Caki2 (cell line): ENCODE measurements around the gene PLP2. TPM values are rescaled to one million over a fixed set of nuclear protein-coding genes. Genes with fewer than 3 reads are reported as not detected.
"Not testable (repeated sequence)": the region's sequence is repeated elsewhere in the genome, so short reads cannot be mapped to it uniquely, and the experiment has no call there.

Source experiments
- DNase-seq: peaks from one replicate; pipeline ENCODE4 v3.0.0-alpha.2; 2015; ENCODE audit warnings: low read depth
- in situ Hi-C: cut with HindIII; loops from 2 replicates; pipeline ENCODE4 v1.10.0; 2016; ENCODE audit warnings: low sequenced_read_pairs, low pct_unique_long_range_greater_than_20kb, mixed read lengths
- total RNA-seq: library from RNA; depleted of rRNA; stranded (reverse); fragments of >200 nt; shearing (Covaris generic); gene quantifications from 2 replicates; pipeline ENCODE4 v1.2.3, GENCODE V29; 2014; ENCODE audit warnings: low replicate concordance

PLP2 gene
- total RNA-seq, 1 experiment from 2014 or later, result 86.3 TPM

DNA sequence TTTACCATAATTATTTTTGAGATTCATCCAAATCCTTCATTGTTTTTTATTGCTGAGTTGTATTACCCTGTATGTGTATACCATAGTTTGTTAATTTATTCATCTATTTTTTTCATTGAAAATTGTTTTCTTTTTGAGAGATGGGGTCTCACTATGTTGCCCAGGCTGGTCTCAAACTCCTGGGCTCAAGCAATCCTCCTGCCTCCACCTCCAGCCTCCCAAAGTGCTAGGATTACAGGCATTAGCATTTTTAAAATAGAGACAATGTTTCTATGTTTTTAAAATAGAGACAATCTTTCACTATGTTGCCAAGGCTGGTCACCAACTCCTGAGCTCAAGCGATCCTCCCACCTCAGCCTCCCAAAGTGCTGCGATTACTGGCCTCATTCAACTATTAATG is 10.8 kb upstream of the PLP2 start:
- no peak for DNase-seq
- in situ Hi-C loops, result no loop called here

DNA sequence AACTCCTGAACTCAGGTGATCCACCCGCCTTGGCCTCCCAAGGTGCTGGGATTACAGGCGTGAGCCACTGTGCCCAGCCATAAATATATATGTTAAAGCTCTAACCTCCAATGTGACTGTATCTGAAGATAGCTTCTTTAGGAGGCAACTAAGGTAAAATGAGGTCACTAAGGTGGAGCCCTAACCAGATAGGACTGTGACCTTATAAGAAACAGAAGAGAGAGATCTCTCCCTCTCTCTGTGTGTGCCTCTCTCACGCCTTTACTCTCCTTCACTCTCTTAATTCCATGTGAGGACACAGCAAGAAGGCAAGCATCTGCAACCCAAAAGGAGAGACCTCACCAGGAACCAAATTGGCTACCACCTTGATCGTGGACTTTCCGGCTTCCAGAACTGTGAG is 10.1 kb upstream of the PLP2 start:
- in situ Hi-C loops, result no loop called here
- DNase-seq, result no peak

DNA sequence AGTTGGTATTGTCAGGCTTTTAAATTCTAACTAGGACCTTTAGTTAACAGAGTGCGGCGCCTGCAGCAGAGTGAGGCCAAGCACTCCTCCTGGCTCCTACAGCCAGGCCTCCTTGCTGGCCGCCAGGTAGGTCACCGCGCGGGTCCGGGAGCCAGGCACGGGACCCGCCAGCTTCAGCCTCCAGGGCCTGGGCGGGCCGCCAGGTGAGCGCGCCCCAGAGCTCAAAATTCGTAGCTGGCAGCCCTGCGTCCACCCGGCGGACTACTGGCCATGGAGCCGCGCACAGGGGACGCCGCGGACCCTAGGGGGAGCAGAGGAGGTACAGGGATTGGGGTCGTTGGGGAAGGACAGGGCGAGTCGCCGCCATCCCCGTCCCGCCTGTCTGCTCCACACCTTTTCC is 9.1 kb upstream of the PLP2 start, which contains the start of gene MAGIX:
Gene MAGIX (plus strand): TSS at position 139 of the 400 bp plus-strand sequence. CDS start 132 bp downstream, at position 271.
- no peak for DNase-seq
- in situ Hi-C loops, result no loop called here

DNA sequence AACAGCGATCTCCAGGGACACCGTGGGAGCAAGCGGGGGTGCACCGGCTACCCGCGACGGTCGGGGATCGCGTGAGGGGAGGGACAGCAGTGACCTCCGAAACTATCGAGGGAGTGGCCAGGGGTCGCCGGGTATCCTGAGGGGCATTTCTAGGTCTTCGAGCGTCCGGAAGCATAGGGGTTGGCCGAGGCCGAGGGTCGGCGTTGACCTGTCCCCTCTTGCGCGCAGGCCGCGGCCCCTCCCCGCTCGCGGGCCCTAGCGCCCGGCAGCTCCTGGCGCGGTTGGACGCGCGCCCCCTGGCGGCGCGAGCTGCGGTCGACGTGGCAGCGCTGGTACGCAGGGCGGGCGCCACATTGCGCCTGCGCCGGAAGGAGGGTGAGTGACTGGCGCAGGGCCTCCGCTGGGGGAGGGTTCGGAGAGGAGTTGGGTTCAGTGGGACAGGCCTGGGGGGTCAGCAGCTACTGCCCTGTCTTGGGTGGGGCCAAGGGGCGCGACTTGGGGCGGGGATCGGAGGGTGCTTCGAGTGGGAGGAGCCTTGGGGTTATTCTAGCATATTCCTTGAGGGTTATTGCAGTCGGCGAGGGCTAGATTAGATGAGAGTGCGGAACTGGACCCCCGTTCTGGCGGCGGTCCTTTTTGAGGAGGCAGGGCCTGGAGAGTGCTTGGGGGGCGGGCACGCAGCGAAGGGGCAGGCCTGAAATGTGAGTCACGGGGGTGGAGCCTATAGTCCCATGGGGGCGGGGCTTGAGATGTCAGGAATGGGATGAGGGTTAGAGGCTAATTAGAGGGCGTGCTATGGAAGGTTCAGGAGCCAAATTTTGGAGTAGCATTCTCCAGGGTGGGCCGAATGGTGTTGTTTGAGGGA is 7.9 kb upstream of the PLP2 start:
- peak; percentile 87 for DNase-seq
- in situ Hi-C loops, result no loop called here

DNA sequence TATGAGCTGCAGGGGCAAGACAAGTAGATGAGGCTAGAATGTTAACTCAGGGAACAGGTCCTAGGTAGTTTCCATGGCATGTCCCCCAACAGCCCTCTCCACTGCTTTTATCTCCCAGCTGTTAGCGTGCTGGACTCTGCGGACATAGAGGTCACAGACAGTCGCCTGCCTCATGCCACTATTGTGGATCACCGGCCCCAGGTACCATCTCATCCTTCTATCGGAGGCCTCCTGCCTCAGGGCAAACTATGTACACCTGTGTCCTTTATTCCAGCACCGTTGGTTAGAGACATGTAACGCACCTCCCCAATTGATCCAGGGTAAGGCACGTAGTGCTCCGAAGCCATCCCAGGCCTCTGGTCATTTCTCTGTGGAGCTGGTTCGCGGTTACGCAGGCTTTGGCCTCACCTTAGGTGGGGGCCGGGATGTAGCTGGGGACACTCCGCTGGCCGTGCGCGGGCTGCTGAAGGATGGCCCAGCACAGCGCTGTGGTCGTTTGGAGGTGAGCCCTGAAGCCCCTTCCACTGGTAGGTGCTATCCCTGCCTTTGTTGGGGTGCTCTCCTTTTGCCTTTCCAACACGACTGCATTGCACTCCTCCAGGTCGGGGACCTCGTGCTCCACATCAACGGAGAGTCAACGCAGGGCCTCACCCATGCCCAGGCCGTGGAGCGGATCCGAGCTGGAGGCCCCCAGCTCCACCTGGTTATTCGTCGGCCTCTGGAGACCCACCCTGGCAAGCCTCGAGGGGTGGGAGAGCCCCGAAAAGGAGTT is 6.9 kb upstream of the PLP2 start:
- no peak for DNase-seq
- in situ Hi-C loops, result no loop called here

DNA sequence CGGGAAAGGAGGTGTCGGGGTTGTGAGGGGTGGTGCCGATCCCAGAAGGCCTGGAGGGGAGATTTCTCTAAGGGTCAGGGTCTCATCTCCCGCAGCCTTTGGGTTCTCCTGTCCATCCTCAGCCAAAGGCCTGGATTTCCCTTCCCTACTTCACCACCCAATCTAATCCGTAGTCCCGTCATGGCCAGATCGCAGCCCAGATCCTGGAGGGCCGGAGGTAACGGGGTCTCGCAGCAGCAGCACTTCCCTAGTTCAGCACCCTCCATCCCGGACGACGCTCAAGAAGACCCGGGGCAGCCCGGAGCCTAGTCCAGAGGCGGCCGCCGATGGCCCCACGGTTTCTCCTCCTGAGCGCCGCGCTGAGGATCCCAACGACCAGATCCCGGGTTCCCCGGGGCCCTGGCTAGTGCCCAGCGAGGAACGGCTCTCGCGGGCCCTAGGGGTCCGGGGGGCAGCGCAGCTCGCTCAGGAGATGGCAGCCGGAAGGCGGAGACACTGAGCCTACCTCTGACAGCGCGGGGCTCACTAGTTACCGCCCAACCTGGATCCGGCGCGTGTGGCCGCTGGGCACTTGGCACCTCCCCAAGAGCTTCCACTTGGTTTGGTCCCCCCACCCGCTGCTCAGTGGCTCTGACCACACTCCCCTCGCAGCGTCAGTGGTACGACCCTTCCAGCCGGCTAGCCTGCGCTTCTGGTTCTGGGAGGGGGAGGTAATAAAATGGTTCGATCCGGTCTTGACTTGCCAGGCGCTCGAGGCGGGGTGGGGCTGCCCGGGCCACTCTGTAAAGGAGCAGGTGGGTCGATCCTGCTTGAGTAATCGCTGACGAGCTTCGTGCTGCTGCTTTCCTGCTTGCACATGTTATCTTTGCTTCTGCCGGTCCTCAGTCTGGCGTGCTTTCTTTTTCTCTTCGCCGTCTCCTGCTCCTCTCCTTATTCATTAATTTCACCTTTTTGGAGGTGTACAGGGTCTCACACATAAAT is 5.5 kb upstream of the PLP2 start:
- no peak for DNase-seq

DNA sequence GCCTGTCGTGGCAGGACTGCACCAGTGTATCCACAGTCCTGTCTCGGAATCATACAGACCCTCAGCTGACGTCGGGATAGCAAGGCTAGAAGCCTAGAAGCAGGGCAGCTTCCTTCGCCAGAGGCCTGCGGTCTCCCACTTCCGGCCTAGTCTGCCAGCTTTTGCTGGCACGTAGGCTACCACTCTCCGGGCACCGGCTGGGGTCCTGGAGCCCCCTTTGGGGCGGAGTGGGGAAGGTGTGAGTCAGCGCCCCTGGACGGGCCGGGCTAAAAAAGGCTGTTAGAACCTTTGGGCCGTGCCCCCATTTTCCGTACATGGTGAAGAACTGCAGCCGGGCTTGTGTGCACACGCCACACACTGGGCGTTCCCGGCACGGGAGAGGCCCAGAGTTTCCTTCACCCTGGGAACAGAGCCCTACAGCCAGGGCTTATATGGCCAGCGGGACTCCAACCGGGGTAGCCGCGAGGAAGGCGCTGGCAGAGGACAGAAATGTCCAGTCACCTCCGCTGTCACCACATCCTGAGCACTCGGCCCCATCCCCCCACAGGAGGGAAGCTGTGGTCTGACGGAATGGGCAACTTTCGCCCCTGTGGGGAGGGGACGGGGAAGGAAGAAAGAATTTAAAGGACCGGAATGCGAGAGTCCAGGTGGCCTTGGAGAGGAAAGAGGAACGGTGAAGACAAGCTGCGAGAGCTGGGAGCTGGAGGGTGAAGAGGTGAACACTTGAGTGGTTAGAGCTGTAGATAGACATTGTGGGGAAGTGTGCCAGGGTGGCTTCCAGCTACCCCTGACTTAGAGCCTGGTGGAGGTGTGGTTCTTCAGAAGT is 4.6 kb upstream of the PLP2 start:
- in situ Hi-C loops, result no loop called here
- DNase-seq, result no peak

More for the DNA sequence above, 5.5 kb upstream of the PLP2 start:
- in situ Hi-C loops, result no loop called here

DNA sequence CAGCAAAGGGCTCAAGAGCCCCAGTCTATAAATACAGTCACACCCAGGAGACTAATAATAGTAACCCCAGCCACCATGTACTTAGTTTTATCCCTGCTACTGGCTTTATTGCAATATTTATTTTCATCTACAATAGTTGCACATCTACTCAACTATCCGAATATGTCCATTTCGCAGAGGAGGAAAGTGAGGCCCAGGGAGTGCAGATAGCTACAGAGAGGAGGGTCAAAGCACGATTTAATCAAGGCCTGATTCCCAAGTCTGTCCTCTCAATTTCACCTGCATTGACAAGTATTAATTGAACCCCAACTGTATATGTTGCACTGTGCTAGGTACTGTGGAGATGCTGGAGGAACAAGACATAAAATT is 4.0 kb upstream of the PLP2 start:
- in situ Hi-C loops, result no loop called here
- no peak for DNase-seq

DNA sequence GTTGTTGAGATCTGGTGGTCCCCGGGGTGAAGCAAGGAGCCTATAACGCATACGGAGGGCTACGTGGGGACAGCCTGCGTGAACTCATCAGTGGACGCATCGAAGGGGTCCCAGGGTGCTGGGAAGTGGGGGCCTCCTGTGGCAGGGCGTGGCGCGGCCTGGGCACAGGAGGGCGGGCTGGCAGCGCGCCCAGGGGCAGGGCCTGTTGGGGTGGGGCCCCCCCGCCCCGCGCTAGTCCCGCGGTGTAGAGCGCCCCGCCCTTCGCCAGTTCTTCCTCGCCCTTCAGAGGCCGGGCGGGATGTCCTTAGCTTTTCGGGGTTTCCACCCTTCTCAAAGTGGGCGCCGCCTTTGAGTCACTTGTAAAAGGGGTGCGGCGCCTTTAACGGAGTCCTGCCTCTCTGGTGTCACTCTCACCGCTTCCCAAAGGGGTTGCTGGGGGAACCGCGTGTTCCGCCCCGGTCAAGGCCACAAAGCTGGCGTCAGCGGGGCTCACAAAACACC is 632 bp downstream of the PLP2 start:
- in situ Hi-C loops, result no loop called here
- peak; percentile 54 for DNase-seq

DNA sequence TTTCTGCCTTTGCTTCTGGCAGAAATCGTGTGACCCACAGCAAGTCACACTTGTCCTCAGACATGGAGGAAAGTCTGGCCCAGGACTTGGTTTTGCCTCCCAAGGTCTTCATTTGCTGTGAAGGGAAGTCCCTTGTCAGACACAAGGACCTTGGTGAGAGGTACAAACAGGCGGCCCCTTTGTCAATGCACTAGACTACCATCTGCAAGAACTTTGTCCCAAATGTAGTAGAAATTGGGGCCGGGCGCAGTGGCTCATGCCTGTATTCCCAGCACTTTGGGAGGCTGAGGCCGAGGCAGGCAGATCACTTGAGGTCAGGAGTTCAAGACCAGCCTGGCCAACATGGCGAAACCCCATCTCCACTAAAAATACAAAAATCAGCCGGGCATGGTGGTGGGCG is 1.8 kb downstream of the PLP2 start:
- DNase-seq, in situ Hi-C loops: not testable (repeated sequence)

DNA sequence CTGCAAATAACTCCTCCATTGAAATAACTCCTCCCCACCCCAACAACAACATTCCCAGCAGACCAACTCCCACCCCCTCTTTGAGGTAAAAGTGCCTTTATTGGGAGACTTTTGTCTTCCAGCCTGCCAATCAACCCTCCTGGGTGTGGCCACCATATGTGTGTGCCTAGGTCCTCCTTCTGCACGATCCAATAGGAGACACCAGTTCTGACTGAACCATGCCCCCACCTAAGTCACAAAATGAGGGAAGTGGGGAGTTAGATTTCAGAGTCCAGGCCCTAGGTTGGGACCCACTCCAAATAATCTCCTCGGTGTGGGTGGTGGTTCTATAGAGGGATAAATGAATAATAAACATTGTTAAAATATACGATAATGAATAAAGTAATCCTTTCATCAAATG is 3.0 kb downstream of the PLP2 start:
- no peak for DNase-seq
- in situ Hi-C loops, result no loop called here

DNA sequence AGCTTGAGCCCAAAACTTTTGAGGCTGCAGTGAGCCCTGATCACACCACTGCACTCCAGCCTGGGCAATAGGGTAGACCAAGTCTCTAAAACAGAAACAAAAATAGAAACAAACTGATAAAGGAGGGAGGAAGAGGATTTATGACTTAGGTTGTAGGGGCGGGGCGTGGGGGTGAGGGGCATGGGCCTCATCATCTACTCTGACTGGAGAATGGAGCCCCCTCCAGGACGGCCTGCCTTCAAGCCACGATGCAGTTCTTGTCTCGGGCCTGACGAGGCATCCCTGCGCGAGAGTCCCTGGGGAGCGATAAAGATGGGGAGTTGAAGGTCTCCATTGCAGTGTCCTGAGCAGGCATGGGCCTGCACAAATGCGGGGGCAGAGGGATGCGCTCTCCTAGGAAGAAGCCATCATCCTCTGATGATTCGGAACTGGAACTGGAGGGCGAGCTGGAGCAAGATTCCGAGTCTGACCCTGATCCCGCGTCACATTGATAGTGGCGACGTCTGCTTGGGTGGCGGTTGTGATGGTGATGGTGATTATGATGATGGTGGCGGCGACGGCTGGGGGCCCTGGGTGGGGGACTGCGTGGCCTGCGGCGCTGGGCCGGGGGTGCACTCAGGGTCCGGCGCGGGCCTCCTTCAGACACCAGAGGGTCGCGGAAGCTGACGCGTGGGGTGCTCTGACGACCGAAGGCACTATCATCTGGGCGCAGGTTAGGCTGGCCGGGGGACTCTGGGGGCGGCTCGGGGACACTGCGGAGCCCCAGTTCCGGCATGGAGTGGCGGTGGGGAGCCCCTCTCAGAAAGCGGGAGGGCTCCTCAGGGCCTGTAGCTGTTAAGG is 4.0 kb downstream of the PLP2 start:
- in situ Hi-C loops, result no loop called here
- DNase-seq, result no peak

DNA sequence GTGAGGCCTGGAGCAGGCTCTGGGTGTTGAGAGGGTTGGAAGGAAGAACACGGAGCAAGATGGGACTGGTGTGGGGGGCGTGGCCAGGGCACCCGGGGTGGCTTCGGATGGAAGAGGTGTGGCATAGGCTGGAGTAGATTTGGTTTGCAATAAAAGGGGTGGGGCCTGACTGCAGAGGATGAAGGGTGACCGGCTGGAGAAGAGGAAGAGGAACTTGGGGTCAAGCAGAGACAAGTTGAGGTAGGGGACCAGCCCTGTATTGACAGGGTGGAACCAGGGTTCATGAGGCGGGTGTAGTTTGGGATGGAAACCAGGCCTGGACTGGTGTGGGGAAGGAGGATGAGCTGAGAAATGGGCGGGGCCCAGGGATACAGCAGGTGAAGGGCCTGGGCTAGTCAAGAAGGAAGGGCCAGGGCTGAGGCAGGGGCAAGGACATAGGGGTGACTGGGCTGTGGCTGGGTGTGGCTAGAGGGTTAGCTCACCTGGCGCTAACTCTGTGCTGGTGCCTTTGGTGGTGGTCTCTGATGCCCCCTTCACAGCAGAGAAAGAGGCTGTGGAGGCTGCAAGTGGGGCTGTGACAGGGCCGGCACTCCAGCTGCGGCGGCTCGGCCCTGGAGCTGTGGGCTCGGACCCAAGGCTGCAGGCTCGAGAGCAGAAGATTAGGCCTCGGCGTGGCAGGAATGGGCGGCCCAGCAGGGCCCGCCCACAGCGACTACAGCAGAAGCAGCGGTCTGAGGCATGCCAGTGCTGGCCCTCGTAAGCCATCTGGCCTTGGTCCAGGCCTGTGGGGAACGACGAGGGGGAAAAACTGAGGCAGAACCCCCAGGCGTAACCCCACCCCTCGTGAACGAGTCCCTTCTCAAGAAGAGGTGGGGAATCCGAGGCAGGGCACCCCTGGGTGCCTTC is 5.0 kb downstream of the PLP2 start:
- no peak for DNase-seq

DNA sequence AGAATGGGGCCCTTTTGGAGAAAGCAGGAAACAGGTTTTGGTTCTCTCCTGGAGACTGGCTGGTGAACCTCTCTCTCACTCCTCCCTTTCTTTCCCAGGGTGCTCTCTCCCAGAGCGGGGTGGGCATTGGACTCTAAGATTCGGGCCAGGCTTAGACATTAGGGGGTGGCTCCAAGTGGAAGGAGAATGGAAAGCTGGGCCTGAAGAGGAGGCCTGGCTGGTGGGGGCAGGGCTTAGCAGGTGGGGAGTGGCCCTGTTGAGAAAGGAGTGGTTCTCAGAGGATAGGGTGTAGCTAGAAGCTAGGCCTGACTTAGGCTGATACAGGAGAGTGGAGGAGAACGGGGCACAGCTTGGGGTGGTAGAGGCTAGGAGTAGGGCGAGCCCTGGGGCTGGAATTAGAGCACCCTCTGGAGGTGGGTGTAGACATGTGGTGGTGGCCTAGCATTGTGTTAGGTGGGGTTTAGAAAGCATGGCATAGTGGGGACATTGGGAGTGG is 5.7 kb downstream of the PLP2 start:
- DNase-seq, result no peak
- in situ Hi-C loops, result no loop called here

More for the DNA sequence above, 5.0 kb downstream of the PLP2 start:
- in situ Hi-C loops, result no loop called here

DNA sequence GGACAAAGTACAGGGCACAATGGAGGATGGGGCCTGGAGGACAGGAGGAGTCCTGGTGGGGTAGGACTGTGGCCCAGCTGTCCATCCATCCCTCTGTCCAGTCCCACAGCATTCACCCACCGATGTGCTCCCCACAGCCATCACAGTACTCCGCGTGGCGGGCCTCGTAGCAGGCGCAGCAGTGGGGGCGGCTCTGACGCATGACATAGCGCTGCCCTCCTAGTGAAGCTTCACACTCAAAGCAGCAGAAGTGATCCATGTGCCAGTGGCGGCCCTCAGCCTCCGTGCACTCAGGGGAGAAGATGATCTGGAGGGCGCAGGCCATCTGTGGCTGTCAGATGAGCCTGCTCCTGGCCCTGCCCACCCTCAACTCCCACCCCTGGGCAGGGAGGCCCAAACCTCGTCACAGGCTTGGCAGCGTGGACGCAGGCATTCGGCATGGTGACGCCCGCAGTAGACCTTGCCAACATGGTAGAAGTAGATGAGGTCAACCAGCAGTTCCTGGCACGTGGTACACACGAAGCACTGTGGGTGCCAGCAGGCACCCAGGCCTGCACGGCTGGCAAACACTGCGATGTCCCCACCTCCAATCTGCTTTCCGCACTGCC is 6.3 kb downstream of the PLP2 start:
- DNase-seq, result no peak
- in situ Hi-C loops, result no loop called here
